GM12864 (cell line): ENCODE results near the gene GSC2.
A peak's percentile ranks its signal among the peaks of the same experiment; 100 is the strongest.

Source experiments
- DNase-seq: peaks from one replicate; pipeline ENCODE4 v3.0.0-alpha.2; 2011; ENCODE audit warnings: low read depth
- H3K4me3 ChIP-seq: 2 replicates; pipeline ENCODE4 v1.5.1; 2011; ENCODE audit warnings: mild to moderate bottlenecking, low read depth, low read length, control low read depth
- CTCF ChIP-seq: IDR thresholded peaks from 2 replicates; pipeline ENCODE4 v1.5.1; 2011; ENCODE audit warnings: low read depth, mild to moderate bottlenecking, moderate library complexity, low read length, control low read depth, inconsistent platforms; ENCODE audit errors: missing control alignments

GSC2 gene

GRCh38 chr22:19149991-19150390, at the start of gene GSC2:
Gene GSC2, minus strand, starts transcription at chr22:19150292. Its CDS starts 9 bp downstream, at chr22:19150283.
- no peak for DNase-seq
- TF ChIP-seq CTCF, result no peak
- peak within 1 kb of the TSS; percentile 25; the same call in 1 of the 2 replicates for H3K4me3 ChIP-seq

- no peak for TF ChIP-seq CTCF
- DNase-seq, result no peak
- no peak overlapping the region for H3K4me3 ChIP-seq
Observed at GRCh38 chr22:19199479-19199878, 49.4 kb upstream of the GSC2 start.

- DNase-seq, result no peak
- TF ChIP-seq CTCF, result no peak
Observed at GRCh38 chr22:19197997-19198865, 48.1 kb upstream of the GSC2 start.

GRCh38 chr22:19196841-19197612, 46.9 kb upstream of the GSC2 start:
- TF ChIP-seq CTCF, result no peak
- no peak for DNase-seq
- no peak overlapping the region for H3K4me3 ChIP-seq

More at GRCh38 chr22:19197997-19198865, 48.1 kb upstream of the GSC2 start:
- no peak overlapping the region for H3K4me3 ChIP-seq

DNA sequence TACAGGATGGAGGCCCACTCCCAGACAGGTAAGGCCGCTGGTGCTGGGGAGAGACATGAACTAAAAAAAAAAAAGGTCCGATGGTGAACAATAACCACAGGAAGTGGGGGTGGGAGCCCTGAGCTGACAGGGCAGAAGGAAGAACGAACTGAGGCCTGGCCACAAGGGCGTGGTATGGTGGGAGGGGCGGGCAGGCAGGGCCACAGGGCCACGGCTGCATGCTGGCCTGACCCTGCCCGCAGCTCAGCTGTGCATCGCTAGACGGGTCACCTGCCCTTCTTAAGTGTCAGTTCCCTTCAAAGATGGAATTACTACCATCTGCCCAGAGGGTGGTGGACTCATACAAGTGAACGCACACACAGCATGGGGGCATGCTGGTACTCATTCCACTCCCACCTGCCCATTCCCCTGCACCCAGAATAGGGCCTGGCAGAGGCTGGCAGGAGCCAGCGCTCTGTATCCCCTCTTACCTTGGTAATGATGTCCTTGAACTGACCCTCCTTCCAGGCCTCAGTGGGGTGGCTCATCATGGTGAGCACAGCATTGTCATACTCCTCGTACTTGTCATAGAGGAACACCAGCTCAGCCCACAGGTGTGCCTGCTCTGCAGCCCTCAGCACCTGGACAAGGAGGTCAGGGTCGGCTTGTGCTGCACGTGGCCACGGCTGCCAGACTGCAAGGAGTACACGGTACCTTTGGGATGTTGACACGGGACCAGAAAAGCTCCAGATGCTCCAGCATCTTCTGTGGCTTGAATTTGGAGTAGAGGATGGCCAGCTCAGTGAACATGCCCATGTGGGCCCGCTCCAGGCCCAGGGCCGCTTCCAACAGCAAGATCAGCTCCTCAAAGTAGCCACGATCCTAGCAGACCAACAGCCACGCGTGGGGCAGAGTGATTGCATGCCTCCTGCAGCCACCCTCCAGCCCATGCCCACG, 46.0 kb upstream of the GSC2 start:
- DNase-seq, result no peak
- H3K4me3 ChIP-seq, result no peak overlapping the region
- no peak for TF ChIP-seq CTCF

- TF ChIP-seq CTCF, result no peak
- no peak for DNase-seq
- H3K4me3 ChIP-seq, result no peak overlapping the region
Observed at GRCh38 chr22:19194766-19195536, 44.9 kb upstream of the GSC2 start.
